Measurements from ENCODE around the gene MYO5B. TPM values are rescaled to one million over a fixed set of nuclear protein-coding genes. Genes with fewer than 3 reads are reported as not detected.

Gene MYO5B
- total and polyA plus RNA-seq, 4 donors: 5.4 to 23.4 (median 11.4) TPM

DNA sequence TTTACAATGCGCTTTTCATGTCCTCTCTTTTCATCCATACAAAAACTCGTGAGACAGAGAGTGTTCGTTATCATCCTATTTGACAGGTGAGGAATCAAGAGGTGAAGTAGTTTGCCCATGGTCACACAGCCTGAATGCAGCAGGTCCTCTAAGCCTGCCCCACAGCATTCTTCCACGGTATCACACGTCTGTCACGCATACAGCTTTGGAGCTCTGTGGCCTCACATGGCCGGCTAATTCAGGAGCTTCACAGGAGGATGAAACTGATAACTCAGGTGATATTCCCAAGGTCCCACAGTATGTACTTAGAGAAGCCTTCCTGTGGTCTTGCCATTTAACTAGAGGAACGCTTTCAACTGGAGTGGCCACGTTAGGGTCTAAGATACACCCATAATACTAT lies 59.0 kb downstream of the MYO5B start:
- Histone ChIP-seq H3K9me3 (ENCODE audit: control insufficient read depth in 4 of 4, low read length in 3 of 4) (no peaks in the 10 kb centered on the region), H3K4me3 (ENCODE audit: low read depth in 1 of 3, low read length in 3 of 3) (no peak overlapping the region), H3K9ac (ENCODE audit: low read depth in 1 of 2, low read length in 2 of 2) (no peak overlapping the region), H3K4me1 (ENCODE audit: control insufficient read depth in 4 of 4, insufficient read depth in 4 of 4, low read length in 3 of 4) (no peaks in the 10 kb centered on the region), H3K36me3 (ENCODE audit: control insufficient read depth in 4 of 4, insufficient read depth in 3 of 4, low read depth in 1 of 4, low read length in 3 of 4) (no peaks in the 10 kb centered on the region), H3K27ac (ENCODE audit: low read depth in 1 of 2, low read length in 2 of 2) (no peak overlapping the region), H3K27me3 (ENCODE audit: control insufficient read depth in 4 of 4, insufficient read depth in 4 of 4, low read length in 3 of 4) (no peaks in the 10 kb centered on the region)
- no peak for DNase-seq (ENCODE audit: low spot score)
- TF ChIP-seq, protein P1, sequence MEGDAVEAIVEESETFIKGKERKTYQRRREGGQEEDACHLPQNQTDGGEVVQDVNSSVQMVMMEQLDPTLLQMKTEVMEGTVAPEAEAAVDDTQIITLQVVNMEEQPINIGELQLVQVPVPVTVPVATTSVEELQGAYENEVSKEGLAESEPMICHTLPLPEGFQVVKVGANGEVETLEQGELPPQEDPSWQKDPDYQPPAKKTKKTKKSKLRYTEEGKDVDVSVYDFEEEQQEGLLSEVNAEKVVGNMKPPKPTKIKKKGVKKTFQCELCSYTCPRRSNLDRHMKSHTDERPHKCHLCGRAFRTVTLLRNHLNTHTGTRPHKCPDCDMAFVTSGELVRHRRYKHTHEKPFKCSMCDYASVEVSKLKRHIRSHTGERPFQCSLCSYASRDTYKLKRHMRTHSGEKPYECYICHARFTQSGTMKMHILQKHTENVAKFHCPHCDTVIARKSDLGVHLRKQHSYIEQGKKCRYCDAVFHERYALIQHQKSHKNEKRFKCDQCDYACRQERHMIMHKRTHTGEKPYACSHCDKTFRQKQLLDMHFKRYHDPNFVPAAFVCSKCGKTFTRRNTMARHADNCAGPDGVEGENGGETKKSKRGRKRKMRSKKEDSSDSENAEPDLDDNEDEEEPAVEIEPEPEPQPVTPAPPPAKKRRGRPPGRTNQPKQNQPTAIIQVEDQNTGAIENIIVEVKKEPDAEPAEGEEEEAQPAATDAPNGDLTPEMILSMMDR (IDR thresholded peaks at IDR 0.05; ENCODE audit: low read depth, low read length, missing input control): no peak
- TF ChIP-seq TAF1 (conservative IDR thresholded peaks at IDR 0.05) (no peak), JUND (IDR thresholded peaks at IDR 0.05) (no peak), RXRA (IDR thresholded peaks at IDR 0.05) (no peak), NR2F2 (IDR thresholded peaks at IDR 0.05) (no peak), YY1 (IDR thresholded peaks at IDR 0.05) (no peak), FOXA1 (IDR thresholded peaks at IDR 0.05) (no peak), GABPA (IDR thresholded peaks at IDR 0.05 in 1 of 2, conservative IDR thresholded peaks at IDR 0.05 in 1 of 2) (no peak), EGR1 (IDR thresholded peaks at IDR 0.05; ENCODE audit: low read depth in 2 of 2) (no peak), SP1 (IDR thresholded peaks at IDR 0.05) (no peak), HNF4G (IDR thresholded peaks at IDR 0.05) (no peak), RAD21 (IDR thresholded peaks at IDR 0.05) (no peak)
- TF ChIP-seq, protein P2, sequence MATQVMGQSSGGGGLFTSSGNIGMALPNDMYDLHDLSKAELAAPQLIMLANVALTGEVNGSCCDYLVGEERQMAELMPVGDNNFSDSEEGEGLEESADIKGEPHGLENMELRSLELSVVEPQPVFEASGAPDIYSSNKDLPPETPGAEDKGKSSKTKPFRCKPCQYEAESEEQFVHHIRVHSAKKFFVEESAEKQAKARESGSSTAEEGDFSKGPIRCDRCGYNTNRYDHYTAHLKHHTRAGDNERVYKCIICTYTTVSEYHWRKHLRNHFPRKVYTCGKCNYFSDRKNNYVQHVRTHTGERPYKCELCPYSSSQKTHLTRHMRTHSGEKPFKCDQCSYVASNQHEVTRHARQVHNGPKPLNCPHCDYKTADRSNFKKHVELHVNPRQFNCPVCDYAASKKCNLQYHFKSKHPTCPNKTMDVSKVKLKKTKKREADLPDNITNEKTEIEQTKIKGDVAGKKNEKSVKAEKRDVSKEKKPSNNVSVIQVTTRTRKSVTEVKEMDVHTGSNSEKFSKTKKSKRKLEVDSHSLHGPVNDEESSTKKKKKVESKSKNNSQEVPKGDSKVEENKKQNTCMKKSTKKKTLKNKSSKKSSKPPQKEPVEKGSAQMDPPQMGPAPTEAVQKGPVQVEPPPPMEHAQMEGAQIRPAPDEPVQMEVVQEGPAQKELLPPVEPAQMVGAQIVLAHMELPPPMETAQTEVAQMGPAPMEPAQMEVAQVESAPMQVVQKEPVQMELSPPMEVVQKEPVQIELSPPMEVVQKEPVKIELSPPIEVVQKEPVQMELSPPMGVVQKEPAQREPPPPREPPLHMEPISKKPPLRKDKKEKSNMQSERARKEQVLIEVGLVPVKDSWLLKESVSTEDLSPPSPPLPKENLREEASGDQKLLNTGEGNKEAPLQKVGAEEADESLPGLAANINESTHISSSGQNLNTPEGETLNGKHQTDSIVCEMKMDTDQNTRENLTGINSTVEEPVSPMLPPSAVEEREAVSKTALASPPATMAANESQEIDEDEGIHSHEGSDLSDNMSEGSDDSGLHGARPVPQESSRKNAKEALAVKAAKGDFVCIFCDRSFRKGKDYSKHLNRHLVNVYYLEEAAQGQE (IDR thresholded peaks at IDR 0.05): no peak
- TF ChIP-seq, protein P3, sequence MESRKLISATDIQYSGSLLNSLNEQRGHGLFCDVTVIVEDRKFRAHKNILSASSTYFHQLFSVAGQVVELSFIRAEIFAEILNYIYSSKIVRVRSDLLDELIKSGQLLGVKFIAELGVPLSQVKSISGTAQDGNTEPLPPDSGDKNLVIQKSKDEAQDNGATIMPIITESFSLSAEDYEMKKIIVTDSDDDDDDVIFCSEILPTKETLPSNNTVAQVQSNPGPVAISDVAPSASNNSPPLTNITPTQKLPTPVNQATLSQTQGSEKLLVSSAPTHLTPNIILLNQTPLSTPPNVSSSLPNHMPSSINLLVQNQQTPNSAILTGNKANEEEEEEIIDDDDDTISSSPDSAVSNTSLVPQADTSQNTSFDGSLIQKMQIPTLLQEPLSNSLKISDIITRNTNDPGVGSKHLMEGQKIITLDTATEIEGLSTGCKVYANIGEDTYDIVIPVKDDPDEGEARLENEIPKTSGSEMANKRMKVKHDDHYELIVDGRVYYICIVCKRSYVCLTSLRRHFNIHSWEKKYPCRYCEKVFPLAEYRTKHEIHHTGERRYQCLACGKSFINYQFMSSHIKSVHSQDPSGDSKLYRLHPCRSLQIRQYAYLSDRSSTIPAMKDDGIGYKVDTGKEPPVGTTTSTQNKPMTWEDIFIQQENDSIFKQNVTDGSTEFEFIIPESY (IDR thresholded peaks at IDR 0.05): no peak
- TF ChIP-seq, protein P4, sequence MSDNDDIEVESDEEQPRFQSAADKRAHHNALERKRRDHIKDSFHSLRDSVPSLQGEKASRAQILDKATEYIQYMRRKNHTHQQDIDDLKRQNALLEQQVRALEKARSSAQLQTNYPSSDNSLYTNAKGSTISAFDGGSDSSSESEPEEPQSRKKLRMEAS (IDR thresholded peaks at IDR 0.05): no peak
- TF ChIP-seq, protein P5, sequence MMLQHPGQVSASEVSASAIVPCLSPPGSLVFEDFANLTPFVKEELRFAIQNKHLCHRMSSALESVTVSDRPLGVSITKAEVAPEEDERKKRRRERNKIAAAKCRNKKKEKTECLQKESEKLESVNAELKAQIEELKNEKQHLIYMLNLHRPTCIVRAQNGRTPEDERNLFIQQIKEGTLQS (IDR thresholded peaks at IDR 0.05): no peak
- WGBS: 91% methylated on average over 9 of the region's 9 CpGs

DNA sequence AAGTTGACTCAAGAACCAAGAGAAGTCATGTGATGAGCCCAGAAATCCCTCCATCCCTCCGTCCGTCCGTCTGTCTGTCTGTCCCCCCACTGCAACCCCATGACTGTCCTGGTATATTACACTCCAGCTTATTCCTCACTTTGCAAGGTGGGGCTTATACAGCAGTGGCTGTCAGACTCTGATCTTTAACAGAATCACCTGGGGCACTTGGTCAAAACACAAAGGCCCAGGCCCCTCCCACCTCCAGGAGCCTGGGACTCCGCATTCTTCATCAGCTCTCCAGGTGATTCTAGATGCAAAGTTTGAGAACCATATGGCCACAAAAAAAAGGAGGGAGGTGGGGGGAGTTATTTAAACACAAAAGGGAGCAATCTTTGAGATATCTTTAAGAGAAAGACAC lies 61.4 kb downstream of the MYO5B start:
- Histone ChIP-seq H3K4me1 (ENCODE audit: control insufficient read depth in 4 of 4, insufficient read depth in 4 of 4, low read length in 3 of 4) (peaks cover 0 to 5% (median 4%) of the 10 kb centered on the region in 4 donors), H3K27me3 (ENCODE audit: control insufficient read depth in 4 of 4, insufficient read depth in 4 of 4, low read length in 3 of 4) (no peaks in the 10 kb centered on the region), H3K4me3 (ENCODE audit: low read depth in 1 of 3, low read length in 3 of 3) (no peak overlapping the region), H3K27ac (ENCODE audit: low read depth in 1 of 2, low read length in 2 of 2) (no peak overlapping the region), H3K9me3 (ENCODE audit: control insufficient read depth in 4 of 4, low read length in 3 of 4) (no peaks in the 10 kb centered on the region), H3K36me3 (ENCODE audit: control insufficient read depth in 4 of 4, insufficient read depth in 3 of 4, low read depth in 1 of 4, low read length in 3 of 4) (no peaks in the 10 kb centered on the region), H3K9ac (ENCODE audit: low read depth in 1 of 2, low read length in 2 of 2) (no peak overlapping the region)
- WGBS: 94% methylated on average over 4 of the region's 4 CpGs
- DNase-seq (ENCODE audit: low spot score): no peak
- TF ChIP-seq TAF1 (conservative IDR thresholded peaks at IDR 0.05): no peak
- TF ChIP-seq RAD21 (IDR thresholded peaks at IDR 0.05): no peak
- TF ChIP-seq JUND (IDR thresholded peaks at IDR 0.05): no peak
- TF ChIP-seq EGR1 (IDR thresholded peaks at IDR 0.05; ENCODE audit: low read depth in 2 of 2): no peak
- no peak for TF ChIP-seq HNF4A (conservative IDR thresholded peaks at IDR 0.05)
- no peak for TF ChIP-seq YY1 (IDR thresholded peaks at IDR 0.05)
- TF ChIP-seq HNF4G (IDR thresholded peaks at IDR 0.05): no peak
- no peak for TF ChIP-seq GABPA (IDR thresholded peaks at IDR 0.05 in 1 of 2, conservative IDR thresholded peaks at IDR 0.05 in 1 of 2)
- no peak for TF ChIP-seq SP1 (IDR thresholded peaks at IDR 0.05)
- no peak for TF ChIP-seq FOXA2 (IDR thresholded peaks at IDR 0.05)
- TF ChIP-seq, protein P1 (IDR thresholded peaks at IDR 0.05; ENCODE audit: low read depth, low read length, missing input control): no peak
- TF ChIP-seq, protein P5 (IDR thresholded peaks at IDR 0.05): no peak
- TF ChIP-seq RXRA (IDR thresholded peaks at IDR 0.05): no peak
- TF ChIP-seq, protein P3 (IDR thresholded peaks at IDR 0.05): no peak
- no peak for TF ChIP-seq NR2F2 (IDR thresholded peaks at IDR 0.05)

Measured in liver (tissue), 9 donors.